ENCODE measurements around the gene FXYD1.
"Not testable (repeated sequence)": the region's sequence is repeated elsewhere in the genome, so short reads cannot be mapped to it uniquely, and the experiment has no call there.

FXYD1 gene

GRCh38 chr19:35144259-35144599 is 5.6 kb downstream of the FXYD1 start:
- ATAC-seq, result no peak

GRCh38 chr19:35144600-35145436 is 6.2 kb downstream of the FXYD1 start:
- ATAC-seq, result no peak

GRCh38 chr19:35146746-35147459 is 8.3 kb downstream of the FXYD1 start:
- ATAC-seq, result no peak

- ATAC-seq, result no peak
Observed at GRCh38 chr19:35149463-35149862, 10.8 kb downstream of the FXYD1 start.

- ATAC-seq, result no peak
Observed at GRCh38 chr19:35150445-35150844, 11.8 kb downstream of the FXYD1 start.

- no peak for ATAC-seq
Observed at GRCh38 chr19:35151273-35152065, 12.8 kb downstream of the FXYD1 start.

- ATAC-seq, result not testable (repeated sequence)
Observed at GRCh38 chr19:35153129-35153522, 14.5 kb downstream of the FXYD1 start.

- ATAC-seq, result peak; percentile 52 to 61
Observed at GRCh38 chr19:35153701-35154524, 15.3 kb downstream of the FXYD1 start.

GRCh38 chr19:35154525-35155406 is 16.1 kb downstream of the FXYD1 start, which contains the start of gene FXYD5:
TSS of gene FXYD5 (plus strand) at chr19:35154735. CDS start at chr19:35155551, 816 bp downstream.
- peak; percentile 82 to 83 for ATAC-seq

GRCh38 chr19:35155441-35155840 is 16.8 kb downstream of the FXYD1 start:
- ATAC-seq, result peak; percentile 25 to 36

- ATAC-seq, result no peak
Observed at GRCh38 chr19:35155981-35156672, 17.5 kb downstream of the FXYD1 start.

- no peak for ATAC-seq
Observed at GRCh38 chr19:35156673-35157014, 18.0 kb downstream of the FXYD1 start.

- no peak for ATAC-seq
Observed at GRCh38 chr19:35157431-35157830, 18.8 kb downstream of the FXYD1 start.

- no peak for ATAC-seq
Observed at GRCh38 chr19:35159606-35160005, 21.0 kb downstream of the FXYD1 start.

GRCh38 chr19:35160629-35161433 is 22.2 kb downstream of the FXYD1 start:
- ATAC-seq, result no peak

- ATAC-seq, result no peak
Observed at GRCh38 chr19:35161434-35161743, 22.8 kb downstream of the FXYD1 start.

GRCh38 chr19:35162471-35163326 is 24.1 kb downstream of the FXYD1 start:
- no peak for ATAC-seq

GRCh38 chr19:35164418-35164817 is 25.8 kb downstream of the FXYD1 start:
- no peak for ATAC-seq

All from activated CD4-positive, CD25-positive, alpha-beta regulatory T cell treated with anti-CD3 and anti-CD28 coated beads, Interleukin-2, amount 50 U/mL, for 24 hours (primary cell).